Neural cell (in vitro differentiated cells): ENCODE data around the gene LY6G6F. TPM values are rescaled to one million over a fixed set of nuclear protein-coding genes. Genes with fewer than 3 reads are reported as not detected.

Source experiments
- polyA plus RNA-seq: library from polyadenylated mRNA; depleted of rRNA; stranded (reverse); fragments of >200 nt; gene quantifications from 2 replicates; pipeline ENCODE4 v1.2.3, GENCODE V29; 2014
- small RNA-seq, 3 experiments: library from RNA; depleted of rRNA; stranded (forward); fragments of <200 nt; gene quantifications; one replicate each; pipeline ENCODE3, GENCODE V24; 2012

LY6G6F gene
- polyA plus RNA-seq, 1 donor from 2014 or later = not detected

Small RNA genes within 50 kb of the gene (small RNA-seq; reads per million reads assigned to genes)
- gene LY6G6D (0 reads per million in 3 experiments), gene MIR4646 (0 to 0.03 (median 0) reads per million in 3 experiments), gene RF00019 (0 to 1.2 (median 0) reads per million in 3 experiments), gene RNU6-850P (0 reads per million in 3 experiments)

Other genes with a start within 250 kb of the LY6G6F start
- 0.14 TPM in 1 of 2 replicates, not detected in the other for gene MICB, start 208.7 kb upstream of the LY6G6F start, polyA plus RNA-seq
- not detected in 2 replicates for gene MCCD1, start 177.9 kb upstream of the LY6G6F start, polyA plus RNA-seq
- 313 and 371 TPM in 2 replicates for gene DDX39B, start 164.9 kb upstream of the LY6G6F start, polyA plus RNA-seq
- 56.7 and 76.7 TPM in 2 replicates for gene ATP6V1G2, start 160.3 kb upstream of the LY6G6F start, polyA plus RNA-seq
- 88.7 and 92.8 TPM in 2 replicates for gene NFKBIL1, start 159.3 kb upstream of the LY6G6F start, polyA plus RNA-seq
- 0.56 TPM in 1 of 2 replicates, not detected in the other for gene LTA, start 134.6 kb upstream of the LY6G6F start, polyA plus RNA-seq
- gene TNF, start 131.3 kb upstream of the LY6G6F start, polyA plus RNA-seq = not detected in 2 replicates
- gene LTB, start 124.4 kb upstream of the LY6G6F start, polyA plus RNA-seq = not detected in 2 replicates
- not detected in 2 replicates for gene LST1, start 120.6 kb upstream of the LY6G6F start, polyA plus RNA-seq
- not detected in 2 replicates for gene NCR3, start 113.9 kb upstream of the LY6G6F start, polyA plus RNA-seq
- gene AIF1, start 91.6 kb upstream of the LY6G6F start, polyA plus RNA-seq = not detected in 2 replicates
- 39.9 and 51.0 TPM in 2 replicates for gene PRRC2A, start 86.2 kb upstream of the LY6G6F start, polyA plus RNA-seq
- 203 and 204 TPM in 2 replicates for gene BAG6, start 54.2 kb upstream of the LY6G6F start, polyA plus RNA-seq
- gene APOM, start 51.0 kb upstream of the LY6G6F start, polyA plus RNA-seq = 1.3 and 4.4 TPM in 2 replicates
- 17.2 and 24.3 TPM in 2 replicates for gene C6orf47, start 46.1 kb upstream of the LY6G6F start, polyA plus RNA-seq
- 18.4 and 21.9 TPM in 2 replicates for gene GPANK1, start 41.9 kb upstream of the LY6G6F start, polyA plus RNA-seq
- gene CSNK2B, start 40.8 kb upstream of the LY6G6F start, polyA plus RNA-seq = 130 and 135 TPM in 2 replicates
- 4.0 and 7.7 TPM in 2 replicates for gene LY6G5B, start 36.9 kb upstream of the LY6G6F start, polyA plus RNA-seq
- gene LY6G5C, start 25.8 kb upstream of the LY6G6F start, polyA plus RNA-seq = 13.4 and 26.6 TPM in 2 replicates
- gene ABHD16A, start 3.5 kb upstream of the LY6G6F start, polyA plus RNA-seq = 130 and 154 TPM in 2 replicates
- gene LY6G6D, start 8.5 kb downstream of the LY6G6F start, polyA plus RNA-seq = not detected in 2 replicates
- 0.78 and 0.88 TPM in 2 replicates for gene LY6G6C, start 14.9 kb downstream of the LY6G6F start, polyA plus RNA-seq
- gene MPIG6B, start 16.5 kb downstream of the LY6G6F start, polyA plus RNA-seq = not detected in 2 replicates
- gene DDAH2, start 22.4 kb downstream of the LY6G6F start, polyA plus RNA-seq = 386 and 410 TPM in 2 replicates
- 5.5 and 5.7 TPM in 2 replicates for gene CLIC1, start 29.7 kb downstream of the LY6G6F start, polyA plus RNA-seq
- 5.1 and 7.8 TPM in 2 replicates for gene MSH5, start 33.1 kb downstream of the LY6G6F start, polyA plus RNA-seq
- 1.3 TPM in 1 of 2 replicates, not detected in the other for gene SAPCD1, start 55.8 kb downstream of the LY6G6F start, polyA plus RNA-seq
- 5.3 and 5.7 TPM in 2 replicates for gene VWA7, start 70.5 kb downstream of the LY6G6F start, polyA plus RNA-seq
- gene VARS1, start 88.9 kb downstream of the LY6G6F start, polyA plus RNA-seq = 40.9 and 49.4 TPM in 2 replicates
- 68.5 and 87.6 TPM in 2 replicates for gene LSM2, start 100.1 kb downstream of the LY6G6F start, polyA plus RNA-seq
- gene HSPA1L, start 108.4 kb downstream of the LY6G6F start, polyA plus RNA-seq = 1.6 and 2.6 TPM in 2 replicates
- gene HSPA1A, start 108.7 kb downstream of the LY6G6F start, polyA plus RNA-seq = 50.9 and 54.5 TPM in 2 replicates
- 120 and 128 TPM in 2 replicates for gene HSPA1B, start 120.9 kb downstream of the LY6G6F start, polyA plus RNA-seq
- 40.9 and 47.0 TPM in 2 replicates for gene NEU1, start 156.0 kb downstream of the LY6G6F start, polyA plus RNA-seq
- gene SLC44A4, start 172.1 kb downstream of the LY6G6F start, polyA plus RNA-seq = 0.09 and 0.46 TPM in 2 replicates
- 102 and 121 TPM in 2 replicates for gene EHMT2, start 190.8 kb downstream of the LY6G6F start, polyA plus RNA-seq
- 19.2 and 21.4 TPM in 2 replicates for gene ZBTB12, start 195.2 kb downstream of the LY6G6F start, polyA plus RNA-seq
- gene C2, start 220.9 kb downstream of the LY6G6F start, polyA plus RNA-seq = 1.2 and 1.5 TPM in 2 replicates
- 0.97 TPM in 1 of 2 replicates, not detected in the other for gene CFB, start 239.2 kb downstream of the LY6G6F start, polyA plus RNA-seq